HG03520 (cell line): ENCODE results near the gene BBS9.

Source experiments
- ATAC-seq: cut with Tn5 transposase; IDR thresholded peaks from one replicate; pipeline ENCODE4 v1.9.1; 2021; ENCODE audit warnings: mild to moderate bottlenecking, moderate library complexity; ENCODE audit not compliant: unreplicated experiment

Gene BBS9

GRCh38 chr7:33350577-33350976 lies 221.2 kb downstream of the BBS9 start:
- ATAC-seq: no peak

- no peak for ATAC-seq
These were observed 222.3 kb downstream of the BBS9 start for GRCh38 chr7:33351709-33352108.

GRCh38 chr7:33354201-33354600 lies 224.8 kb downstream of the BBS9 start:
- no peak for ATAC-seq

- ATAC-seq: no peak
These were observed 226.0 kb downstream of the BBS9 start for GRCh38 chr7:33355386-33355785.

GRCh38 chr7:33356336-33356735 lies 227.0 kb downstream of the BBS9 start:
- ATAC-seq: no peak

GRCh38 chr7:33357846-33358245 lies 228.5 kb downstream of the BBS9 start:
- ATAC-seq: no peak

- no peak for ATAC-seq
These were observed 240.5 kb downstream of the BBS9 start for GRCh38 chr7:33369888-33370287.

- no peak for ATAC-seq
These were observed 243.8 kb downstream of the BBS9 start for GRCh38 chr7:33373195-33373594.

GRCh38 chr7:33379891-33380525 lies 250.6 kb downstream of the BBS9 start:
- no peak for ATAC-seq

- ATAC-seq: no peak
These were observed 259.0 kb downstream of the BBS9 start for GRCh38 chr7:33388332-33388731.

GRCh38 chr7:33392148-33392547 lies 262.8 kb downstream of the BBS9 start:
- no peak for ATAC-seq

GRCh38 chr7:33393770-33394169 lies 264.4 kb downstream of the BBS9 start:
- ATAC-seq: no peak

GRCh38 chr7:33395340-33395739 lies 266.0 kb downstream of the BBS9 start:
- no peak for ATAC-seq

- ATAC-seq: no peak
These were observed 270.3 kb downstream of the BBS9 start for GRCh38 chr7:33399528-33400213.

GRCh38 chr7:33400214-33400538 lies 270.8 kb downstream of the BBS9 start:
- ATAC-seq: no peak

GRCh38 chr7:33410266-33410665 lies 280.9 kb downstream of the BBS9 start:
- ATAC-seq: no peak

GRCh38 chr7:33411020-33411419 lies 281.7 kb downstream of the BBS9 start:
- no peak for ATAC-seq

GRCh38 chr7:33412331-33412730 lies 283.0 kb downstream of the BBS9 start:
- no peak for ATAC-seq

- no peak for ATAC-seq
These were observed 288.9 kb downstream of the BBS9 start for GRCh38 chr7:33418251-33418701.

- no peak for ATAC-seq
These were observed 291.1 kb downstream of the BBS9 start for GRCh38 chr7:33420311-33420940.

GRCh38 chr7:33421429-33421828 lies 292.1 kb downstream of the BBS9 start:
- ATAC-seq: no peak

- ATAC-seq: no peak
These were observed 292.8 kb downstream of the BBS9 start for GRCh38 chr7:33422141-33422540.
